Sigmoid colon (tissue), 4 donors: Measurements from ENCODE around the gene TMEM92.

Source experiments
- CTCF ChIP-seq, 4 experiments: fragments of 450-650 bp in 3 of 4; fragments of 200-600 bp in 1 of 4; IDR thresholded peaks; one replicate each; pipeline ENCODE4 v1.5.1; 2016 to 2019; ENCODE audit warnings: antibody characterized with exemption in 4 of 4, mild to moderate bottlenecking in 3 of 4, moderate library complexity in 2 of 4
- EP300 ChIP-seq, 4 donors: sonication (generic); formaldehyde crosslinking; IDR thresholded peaks; one replicate each; pipeline ENCODE4 v1.6.1; 2017; ENCODE audit warnings: antibody characterized with exemption in 4 of 4
- POLR2A ChIP-seq, 2 donors: fragments of 450-650 bp; IDR thresholded peaks; one replicate each; pipeline ENCODE4 v1.6.1; 2016; ENCODE audit warnings: antibody characterized with exemption in 2 of 2, mild to moderate bottlenecking in 2 of 2, moderate library complexity in 2 of 2
- POLR2AphosphoS5 ChIP-seq, 4 donors: sonication (generic); formaldehyde crosslinking; IDR thresholded peaks; one replicate each; pipeline ENCODE4 v1.6.1; 2017; ENCODE audit warnings: antibody characterized with exemption in 4 of 4

GRCh38 chr17:50234581-50234980 is 39.7 kb upstream of the TMEM92 start:
- TF ChIP-seq POLR2A (IDR thresholded peaks at IDR 0.05) (no peak), EP300 (IDR thresholded peaks at IDR 0.05) (no peak), CTCF (IDR thresholded peaks at IDR 0.05) (no peak), POLR2AphosphoS5 (IDR thresholded peaks at IDR 0.05) (no peak)
